PC-3 (cell line): Measurements from ENCODE around the gene LYG1. TPM values are rescaled to one million over a fixed set of nuclear protein-coding genes. Genes with fewer than 3 reads are reported as not detected.
"Not testable (repeated sequence)": the region's sequence is repeated elsewhere in the genome, so short reads cannot be mapped to it uniquely, and the experiment has no call there.

ENCODE experiments used
- ATAC-seq: fragments of 200-7000 bp; cut with Tn5 transposase; 2 replicates; pipeline ENCODE4 v1.9.1; 2020; ENCODE audit warnings: mild to moderate bottlenecking, moderate library complexity
- BruUV-seq: library from RNA; stranded (reverse); fragments of 400-500 nt; replicated peaks from 2 replicates; lab custom pipeline; 2021; lab: Mats Ljungman, UMichigan
- CTCF ChIA-PET: fragments of 300-600 bp; sonication (Branson Sonifier 250); formaldehyde crosslinking; loops from one replicate; lab custom pipeline; 2022; ENCODE audit warnings: antibody characterized with exemption; lab: Charles Lee
- POLR2A ChIA-PET: fragments of 300-600 bp; sonication (Branson Sonifier 250); formaldehyde crosslinking; loops from one replicate; lab custom pipeline; 2022; ENCODE audit warnings: antibody characterized with exemption; ENCODE audit not compliant: unreplicated experiment; lab: Charles Lee
- DNase-seq: peaks from one replicate; pipeline ENCODE4 v3.0.0-alpha.2; 2015
- H2AFZ ChIP-seq: fragments of 300-600 bp; sonication (generic); 2 replicates; pipeline ENCODE4 v1.6.0; 2016; ENCODE audit warnings: antibody characterized with exemption, low read length
- H3F3A ChIP-seq: fragments of 300-600 bp; sonication (generic); one replicate; pipeline ENCODE4 v1.6.0; 2017; ENCODE audit warnings: antibody characterized with exemption, low read length, control low read depth, mild to moderate bottlenecking; ENCODE audit not compliant: unreplicated experiment
- H3K27ac ChIP-seq: fragments of 300-600 bp; sonication (generic); 2 replicates; pipeline ENCODE4 v1.5.1; 2016; ENCODE audit warnings: mild to moderate bottlenecking, low read length
- H3K27me3 ChIP-seq: fragments of 300-600 bp; sonication (generic); 2 replicates; pipeline ENCODE4 v1.6.1; 2016; ENCODE audit warnings: low read length, mixed read lengths
- H3K36me3 ChIP-seq: fragments of 300-600 bp; sonication (generic); 2 replicates; pipeline ENCODE4 v1.6.1; 2016; ENCODE audit warnings: low read depth, mixed run types, low read length, mixed read lengths
- H3K4me1 ChIP-seq: fragments of 300-600 bp; sonication (generic); 2 replicates; pipeline ENCODE4 v1.5.1; 2016; ENCODE audit warnings: low read length; ENCODE audit not compliant: insufficient read depth
- H3K4me2 ChIP-seq: fragments of 300-600 bp; sonication (generic); 2 replicates; pipeline ENCODE4 v1.6.0; 2016; ENCODE audit warnings: low read length
- H3K4me3 ChIP-seq: fragments of 300-600 bp; sonication (generic); 2 replicates; pipeline ENCODE4 v1.5.1; 2016; ENCODE audit warnings: mild to moderate bottlenecking, low read length, mixed read lengths
- H3K79me2 ChIP-seq: fragments of 300-600 bp; sonication (generic); 2 replicates; pipeline ENCODE4 v1.6.1; 2017; ENCODE audit warnings: low read length, mixed read lengths
- H3K9ac ChIP-seq: fragments of 300-600 bp; sonication (generic); 2 replicates; pipeline ENCODE4 v1.6.0; 2016; ENCODE audit warnings: mild to moderate bottlenecking, low read length
- H3K9me2 ChIP-seq: fragments of 300-600 bp; sonication (generic); replicated peaks from 2 replicates; pipeline ENCODE4 v1.6.1; 2016; ENCODE audit warnings: mixed run types, low read length, mixed read lengths
- H3K9me3 ChIP-seq: fragments of 300-600 bp; sonication (generic); 2 replicates; pipeline ENCODE4 v1.6.1; 2016; ENCODE audit warnings: low read length, mixed read lengths
- H4K20me1 ChIP-seq: fragments of 300-600 bp; sonication (generic); 2 replicates; pipeline ENCODE4 v1.6.1; 2016; ENCODE audit warnings: low read length, mixed read lengths
- CTCF ChIP-seq: fragments of 300-600 bp; sonication (generic); conservative IDR thresholded peaks from 2 replicates; pipeline ENCODE4 v1.5.1; 2017; ENCODE audit warnings: antibody characterized with exemption, low read depth, mild to moderate bottlenecking, low read length
- EZH2 ChIP-seq: fragments of 300-600 bp; sonication (generic); IDR thresholded peaks from one replicate; pipeline ENCODE4 v1.6.1; 2017; ENCODE audit warnings: antibody characterized with exemption, mild to moderate bottlenecking, low read length; ENCODE audit not compliant: unreplicated experiment
- EZH2phosphoT487 ChIP-seq: fragments of 300-600 bp; sonication (generic); IDR thresholded peaks from 2 replicates; pipeline ENCODE4 v1.6.1; 2018; ENCODE audit warnings: mild to moderate bottlenecking, antibody characterized with exemption, low read length, borderline replicate concordance
- intact Hi-C: fragments of 100-400 bp; cut with micrococcal nuclease; formaldehyde crosslinking; loops from 2 replicates; pipeline ENCODE4 v1.9.0; 2023
- total RNA-seq: library from RNA; depleted of rRNA; stranded (reverse); fragments of >200 nt; gene quantifications from 2 replicates; pipeline ENCODE4 v1.2.3, GENCODE V29; 2014

The LYG1 gene
- total RNA-seq, 1 experiment from 2014 or later, result 1.5 TPM

GRCh38 chr2:99346218-99346617, 45.2 kb upstream of the LYG1 start:
- no peak for TF ChIP-seq EZH2phosphoT487
- no peak for TF ChIP-seq CTCF
- TF ChIP-seq EZH2, result no peak
- BruUV-seq, result no TSS peak
- Histone ChIP-seq H3F3A (no peaks in the 10 kb centered on the region), H4K20me1 (peaks cover 41% of the 10 kb centered on the region), H3K9me3 (no peaks in the 10 kb centered on the region), H3K9ac (no peak overlapping the region), H3K9me2 (no peaks in the 10 kb centered on the region), H3K27me3 (no peaks in the 10 kb centered on the region), H3K79me2 (peaks cover 100% of the 10 kb centered on the region), H3K4me3 (no peak overlapping the region), H3K4me2 (no peak overlapping the region), H2AFZ (no peak overlapping the region), H3K4me1 (peaks cover 2% of the 10 kb centered on the region), H3K27ac (no peak overlapping the region), H3K36me3 (no peaks in the 10 kb centered on the region)
- no peak for DNase-seq
- no peak for ATAC-seq
- CTCF ChIA-PET, result no interaction called here
- POLR2A ChIA-PET, result no interaction called here
- intact Hi-C loops, result no loop called here

- H3K9ac ChIP-seq, CTCF ChIA-PET, H3K27ac ChIP-seq, H3K27me3 ChIP-seq, H3K9me3 ChIP-seq, H3K36me3 ChIP-seq, intact Hi-C loops, H3K4me1 ChIP-seq, H3K4me2 ChIP-seq, H3K9me2 ChIP-seq, DNase-seq, H3F3A ChIP-seq, H3K4me3 ChIP-seq, H2AFZ ChIP-seq, ATAC-seq, BruUV-seq: not testable (repeated sequence)
- POLR2A ChIA-PET, result interaction anchor here (0.7 kb wide), 1 partner anchor 9 kb away, joined by 16 read pairs; no protein-coding TSS in a partner anchor
- peaks cover 100% of the 10 kb centered on the region for H3K79me2 ChIP-seq
- peaks cover 46% of the 10 kb centered on the region for H4K20me1 ChIP-seq
These were observed 44.4 kb upstream of the LYG1 start for GRCh38 chr2:99345446-99345845.

DNA sequence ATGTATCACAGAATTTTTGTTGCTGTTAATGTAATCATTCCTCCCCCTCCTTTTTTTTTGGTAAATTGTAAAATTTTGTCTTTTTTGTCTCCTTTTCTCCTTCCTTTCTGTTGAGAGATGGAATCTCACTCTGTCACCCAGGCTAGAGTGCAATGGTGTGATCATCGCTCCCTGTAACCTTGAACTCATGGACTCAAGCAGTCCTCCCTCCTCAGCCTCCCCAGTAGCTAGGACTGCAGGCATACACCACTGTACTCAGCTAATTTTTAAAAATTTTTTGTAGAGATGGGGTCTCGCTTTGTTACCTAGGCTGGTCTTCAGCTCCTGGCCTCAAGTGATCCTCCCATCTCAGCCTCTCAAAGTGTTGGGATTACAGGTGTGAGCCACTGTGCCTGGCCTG, 41.5 kb upstream of the LYG1 start:
- TF ChIP-seq EZH2 (no peak), EZH2phosphoT487 (no peak), CTCF (no peak)
- peaks cover 40% of the 10 kb centered on the region for H4K20me1 ChIP-seq
- intact Hi-C loops, result no loop called here

More for the DNA sequence above, 41.5 kb upstream of the LYG1 start:
- CTCF ChIA-PET, result no interaction called here
- Histone ChIP-seq H3K9me3 (no peaks in the 10 kb centered on the region), H3K9me2 (no peaks in the 10 kb centered on the region), H3K79me2 (peaks cover 100% of the 10 kb centered on the region), H3K36me3 (no peaks in the 10 kb centered on the region), H3K4me1 (peaks cover 27% of the 10 kb centered on the region), H3K9ac (no peak overlapping the region), H3F3A (no peaks in the 10 kb centered on the region), H3K27me3 (no peaks in the 10 kb centered on the region), H2AFZ (no peak overlapping the region), H3K27ac (no peak overlapping the region), H3K4me2 (no peak overlapping the region), H3K4me3 (no peak overlapping the region)
- POLR2A ChIA-PET, result no interaction called here
- ATAC-seq (no peak), DNase-seq (no peak)
- BruUV-seq, result no TSS peak
